HCT116 (cell line): ENCODE data around the gene ZNF138. TPM values are rescaled to one million over a fixed set of nuclear protein-coding genes. Genes with fewer than 3 reads are reported as not detected.

ENCODE experiments used
- ATAC-seq: fragments of 200-7000 bp; cut with Tn5 transposase; 2 replicates; pipeline ENCODE4 v1.9.1; 2020; ENCODE audit warnings: mild to moderate bottlenecking, moderate library complexity
- BruUV-seq: library from RNA; stranded (reverse); fragments of 400-500 nt; replicated peaks from 2 replicates; lab custom pipeline; 2021; lab: Mats Ljungman, UMichigan
- CTCF ChIA-PET: fragments of 300-600 bp; sonication (Branson Sonifier 250); formaldehyde crosslinking; loops from one replicate; lab custom pipeline; 2021; ENCODE audit warnings: antibody characterized with exemption; lab: Charles Lee
- POLR2A ChIA-PET: fragments of 300-600, 350-600 bp; sonication (Branson Sonifier 250); formaldehyde crosslinking; loops from one replicate; lab custom pipeline; 2021; ENCODE audit warnings: antibody characterized with exemption; lab: Charles Lee
- RAD21 ChIA-PET, 2 experiments: fragments of 300-600 bp; sonication (Branson Sonifier 250); formaldehyde crosslinking; loops; one replicate each; lab custom pipeline; 2023; ENCODE audit warnings: low total read pairs in 2 of 2; ENCODE audit not compliant: uncharacterized antibody in 2 of 2, unreplicated experiment in 2 of 2, low non-redundant PET in 1 of 2; lab: Charles Lee
- DNase-seq: peaks from one replicate; pipeline ENCODE4 v3.0.0-alpha.2; 2010; ENCODE audit warnings: low read depth, low spot score
- H2AFZ ChIP-seq: fragments of 200-600 bp; shearing (Covaris generic), sonication (generic); 2 replicates; pipeline ENCODE4 v1.6.1; 2017; ENCODE audit warnings: low read depth, mixed run types, mixed read lengths, antibody characterized with exemption, low read length; ENCODE audit not compliant: poor library complexity, severe bottlenecking
- H3K27ac ChIP-seq: 2 replicates; pipeline ENCODE4 v1.5.1; 2012; ENCODE audit warnings: low read depth, low read length
- H3K27me3 ChIP-seq: fragments of 200-600 bp; sonication (generic); 2 replicates; pipeline ENCODE4 v1.6.1; 2016; ENCODE audit warnings: mixed run types, low read length, mixed read lengths; ENCODE audit not compliant: insufficient read depth
- H3K36me3 ChIP-seq, 2 experiments: fragments of 200-500 bp in 1 of 2; fragments of 200-600 bp in 1 of 2; sonication (Bioruptor generic) in 1 of 2; sonication (generic) in 1 of 2; 2 replicates each; pipeline versions ENCODE4 v1.5.1 to v1.6.1; 2014 to 2016; ENCODE audit warnings: low read length in 2 of 2, inconsistent platforms in 1 of 2, mixed read lengths in 1 of 2, mixed run types in 1 of 2; ENCODE audit not compliant: insufficient read depth in 2 of 2, control insufficient read depth in 1 of 2
- H3K4me1 ChIP-seq, 2 experiments: fragments of 200-600 bp in 1 of 2; sonication (generic) in 1 of 2; 2 replicates each; pipeline versions ENCODE4 v1.5.1 to v1.6.1; 2012 to 2017; ENCODE audit warnings: low read length in 2 of 2, inconsistent platforms in 1 of 2, mild to moderate bottlenecking in 1 of 2, mixed read lengths in 1 of 2, mixed run types in 1 of 2, moderate library complexity in 1 of 2; ENCODE audit not compliant: insufficient read depth in 2 of 2, control insufficient read depth in 1 of 2
- H3K4me2 ChIP-seq: fragments of 200-600 bp; sonication (generic); 2 replicates; pipeline ENCODE4 v1.6.1; 2017; ENCODE audit warnings: mixed run types, low read length, mixed read lengths
- H3K4me3 ChIP-seq, 2 experiments: fragments of 200-600 bp in 1 of 2; sonication (generic) in 1 of 2; replicated peaks in 1 of 2; 2 replicates each; pipeline ENCODE4 v1.5.1; 2011 to 2016; ENCODE audit warnings: low read length in 2 of 2, control low read depth in 1 of 2, low read depth in 1 of 2, mild to moderate bottlenecking in 1 of 2, mixed read lengths in 1 of 2, mixed run types in 1 of 2
- H3K79me2 ChIP-seq: fragments of 200-600 bp; sonication (generic); 2 replicates; pipeline ENCODE4 v1.6.1; 2017; ENCODE audit warnings: mild to moderate bottlenecking, mixed run types, low read length, moderate library complexity, mixed read lengths; ENCODE audit not compliant: insufficient read depth
- H3K9ac ChIP-seq: fragments of 200-600 bp; sonication (generic); 2 replicates; pipeline ENCODE4 v1.6.1; 2016; ENCODE audit warnings: low read length, mixed read lengths
- H3K9me2 ChIP-seq: fragments of 200-600 bp; sonication (generic), shearing (Covaris generic); 2 replicates; pipeline ENCODE4 v1.6.1; 2017; ENCODE audit warnings: mixed run types, mild to moderate bottlenecking, moderate library complexity; ENCODE audit not compliant: insufficient read depth
- H3K9me3 ChIP-seq, 2 experiments: fragments of 200-500 bp in 1 of 2; fragments of 200-600 bp in 1 of 2; sonication (Bioruptor generic) in 1 of 2; sonication (generic) in 1 of 2; 2 replicates each; pipeline ENCODE4 v1.6.1; 2014 to 2017; ENCODE audit warnings: low read length in 2 of 2, mixed read lengths in 2 of 2, inconsistent platforms in 1 of 2, low read depth in 1 of 2, mild to moderate bottlenecking in 1 of 2, mixed run types in 1 of 2, moderate library complexity in 1 of 2; ENCODE audit not compliant: control insufficient read depth in 1 of 2, insufficient read depth in 1 of 2
- H4K20me1 ChIP-seq: fragments of 200-600 bp; sonication (generic), shearing (Covaris generic); 2 replicates; pipeline ENCODE4 v1.6.1; 2017; ENCODE audit warnings: mixed run types, mild to moderate bottlenecking, moderate library complexity; ENCODE audit not compliant: insufficient read depth
- EZH2 ChIP-seq: fragments of 200-600 bp; sonication (generic); IDR thresholded peaks from 2 replicates; pipeline ENCODE4 v1.6.1; 2017; ENCODE audit warnings: antibody characterized with exemption, mixed run types
- EZH2phosphoT487 ChIP-seq: fragments of 200-600 bp; IDR thresholded peaks from 2 replicates; pipeline ENCODE4 v1.6.1; 2018; ENCODE audit warnings: antibody characterized with exemption, borderline replicate concordance
- POLR2A ChIP-seq: IDR thresholded peaks from 2 replicates; pipeline ENCODE4 v1.7.0; 2011; ENCODE audit warnings: borderline replicate concordance; ENCODE audit not compliant: insufficient read depth, insufficient read length; ENCODE audit errors: extremely low read depth
- RAD21 ChIP-seq: IDR thresholded peaks from 2 replicates; pipeline ENCODE4 v1.6.1; 2012; ENCODE audit warnings: low read depth, mild to moderate bottlenecking
- TCF7L2 ChIP-seq: IDR thresholded peaks from 2 replicates; pipeline ENCODE4 v1.7.0; 2011; ENCODE audit warnings: borderline replicate concordance, inconsistent platforms; ENCODE audit not compliant: insufficient read depth, insufficient read length; ENCODE audit errors: extremely low read depth
- YY1 ChIP-seq: IDR thresholded peaks from 2 replicates; pipeline ENCODE4 v1.6.1; 2011; ENCODE audit warnings: low read length, low read depth, moderate library complexity, mild to moderate bottlenecking; ENCODE audit not compliant: insufficient replicate concordance; ENCODE audit errors: extremely low read depth
- ZFX ChIP-seq: fragments of 450-650 bp; IDR thresholded peaks from 2 replicates; pipeline ENCODE4 v1.6.1; 2017
- intact Hi-C: fragments of 100-400 bp; cut with micrococcal nuclease; formaldehyde crosslinking; loops from 2 replicates; pipeline ENCODE4 v1.10.0; 2022
- total RNA-seq: library from RNA; stranded (reverse); gene quantifications from one replicate; pipeline ENCODE4 v1.2.1, GENCODE V29; 2021; ENCODE audit not compliant: unreplicated experiment
- TF ChIP-seq, protein P1 (sequence below), 3 experiments: fragments of 200-600 bp in 1 of 3; sonication (generic) in 1 of 3; IDR thresholded peaks in 2 of 3; conservative IDR thresholded peaks in 1 of 3; 2 replicates each; pipeline ENCODE4 v1.5.1; 2012 to 2017; ENCODE audit warnings: low read depth in 2 of 3, low read length in 2 of 3, antibody characterized with exemption in 1 of 3, borderline replicate concordance in 1 of 3, control low read depth in 1 of 3, mild to moderate bottlenecking in 1 of 3, mixed read lengths in 1 of 3, mixed run types in 1 of 3, moderate library complexity in 1 of 3; ENCODE audit not compliant: insufficient read depth in 1 of 3
- TF ChIP-seq, protein P2 (sequence below): IDR thresholded peaks from 2 replicates; pipeline ENCODE4 v1.6.1; 2012

Gene ZNF138
- total RNA-seq, 1 experiment from 2014 or later: 10.1 TPM

DNA sequence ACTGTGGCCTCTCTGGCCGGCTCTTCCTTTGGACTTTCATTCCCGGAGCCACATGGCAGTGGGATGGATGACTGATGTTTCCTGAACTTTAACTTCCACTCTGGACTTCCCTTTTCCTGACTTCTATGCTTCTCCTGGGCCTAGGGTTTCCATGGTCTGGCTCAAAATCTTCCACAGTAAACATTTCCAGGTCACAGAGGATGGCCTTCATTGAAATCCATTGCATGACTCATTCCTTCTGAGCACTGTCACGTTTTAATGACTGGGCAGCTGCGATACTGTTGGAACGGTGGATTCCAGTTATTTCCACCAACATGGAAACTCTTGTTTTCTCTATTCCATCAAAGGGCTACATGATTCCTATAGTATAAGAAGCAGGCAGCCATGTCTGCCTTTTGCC, 84.5 kb downstream of the ZNF138 start:
- H3K9ac ChIP-seq: no peak overlapping the region
- ATAC-seq: no peak
- no peaks in the 10 kb centered on the region for H3K27me3 ChIP-seq
- no peak for DNase-seq
- CTCF ChIA-PET: no interaction called here
- no peaks in the 10 kb centered on the region; a peak in 2 of 4 replicates for H3K9me3 ChIP-seq
- H2AFZ ChIP-seq: no peak overlapping the region
- no peaks in the 10 kb centered on the region for H3K79me2 ChIP-seq
- intact Hi-C loops: no loop called here
- no peaks in the 10 kb centered on the region for H4K20me1 ChIP-seq
- H3K9me2 ChIP-seq: no peaks in the 10 kb centered on the region
- no peak for TF ChIP-seq ZFX
- TF ChIP-seq YY1: no peak
- TF ChIP-seq, protein P1, sequence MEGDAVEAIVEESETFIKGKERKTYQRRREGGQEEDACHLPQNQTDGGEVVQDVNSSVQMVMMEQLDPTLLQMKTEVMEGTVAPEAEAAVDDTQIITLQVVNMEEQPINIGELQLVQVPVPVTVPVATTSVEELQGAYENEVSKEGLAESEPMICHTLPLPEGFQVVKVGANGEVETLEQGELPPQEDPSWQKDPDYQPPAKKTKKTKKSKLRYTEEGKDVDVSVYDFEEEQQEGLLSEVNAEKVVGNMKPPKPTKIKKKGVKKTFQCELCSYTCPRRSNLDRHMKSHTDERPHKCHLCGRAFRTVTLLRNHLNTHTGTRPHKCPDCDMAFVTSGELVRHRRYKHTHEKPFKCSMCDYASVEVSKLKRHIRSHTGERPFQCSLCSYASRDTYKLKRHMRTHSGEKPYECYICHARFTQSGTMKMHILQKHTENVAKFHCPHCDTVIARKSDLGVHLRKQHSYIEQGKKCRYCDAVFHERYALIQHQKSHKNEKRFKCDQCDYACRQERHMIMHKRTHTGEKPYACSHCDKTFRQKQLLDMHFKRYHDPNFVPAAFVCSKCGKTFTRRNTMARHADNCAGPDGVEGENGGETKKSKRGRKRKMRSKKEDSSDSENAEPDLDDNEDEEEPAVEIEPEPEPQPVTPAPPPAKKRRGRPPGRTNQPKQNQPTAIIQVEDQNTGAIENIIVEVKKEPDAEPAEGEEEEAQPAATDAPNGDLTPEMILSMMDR (IDR thresholded peaks at IDR 0.05 in 2 of 3, conservative IDR thresholded peaks at IDR 0.05 in 1 of 3; ENCODE audit: borderline replicate concordance in 1 of 3, insufficient read depth in 1 of 3, low read depth in 2 of 3, low read length in 2 of 3): no peak
- no peak for TF ChIP-seq TCF7L2
- no peak for TF ChIP-seq RAD21
- TF ChIP-seq EZH2phosphoT487: no peak
- no peak for TF ChIP-seq POLR2A
- TF ChIP-seq EZH2: no peak
- TF ChIP-seq, protein P2, sequence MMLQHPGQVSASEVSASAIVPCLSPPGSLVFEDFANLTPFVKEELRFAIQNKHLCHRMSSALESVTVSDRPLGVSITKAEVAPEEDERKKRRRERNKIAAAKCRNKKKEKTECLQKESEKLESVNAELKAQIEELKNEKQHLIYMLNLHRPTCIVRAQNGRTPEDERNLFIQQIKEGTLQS: no peak
- TF ChIP-seq, all 23 proteins: peak for 0
- BruUV-seq: no TSS peak
- RAD21 ChIA-PET: no interaction called here
- POLR2A ChIA-PET: no interaction called here
- no peaks in the 10 kb centered on the region for H3K36me3 ChIP-seq
- no peaks in the 10 kb centered on the region for H3K4me1 ChIP-seq
- H3K4me3 ChIP-seq: no peak overlapping the region
- H3K27ac ChIP-seq: no peak overlapping the region
- no peak overlapping the region for H3K4me2 ChIP-seq
